ENCODE results near the gene TM4SF4. TPM values are rescaled to one million over a fixed set of nuclear protein-coding genes. Genes with fewer than 3 reads are reported as not detected.
A peak's percentile ranks its signal among the peaks of the same experiment; 100 is the strongest.

TM4SF4 gene
- total and polyA plus RNA-seq, 2 donors (not counting 1 experiment from before 2014, with no cell fraction given), result 1.7 TPM

DNA sequence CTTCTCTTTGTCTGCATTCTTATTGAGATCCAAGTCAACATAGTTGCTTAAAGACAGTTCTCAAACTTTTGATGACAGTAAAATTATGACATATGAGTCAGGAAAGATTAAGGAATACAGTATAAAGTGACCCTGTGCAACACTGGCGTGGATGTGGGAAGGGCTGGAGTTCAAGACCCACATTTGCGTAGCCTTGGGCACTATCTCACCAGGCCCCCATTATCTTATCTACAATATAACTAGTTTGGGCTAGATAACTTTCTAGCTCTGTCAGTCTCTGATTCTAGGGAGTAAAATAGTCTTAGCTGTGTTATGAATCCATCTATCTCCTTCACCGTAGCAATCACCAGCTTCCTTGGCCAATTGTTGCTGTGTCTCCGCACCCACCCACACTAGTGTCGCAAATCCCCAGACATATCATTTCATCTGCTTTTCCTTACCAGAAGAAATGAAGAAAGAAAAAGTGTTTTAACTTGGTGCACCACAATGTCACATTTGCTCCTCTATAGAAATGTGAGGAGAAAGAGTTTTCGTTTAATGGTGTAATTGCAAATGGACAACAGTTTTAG lies 14.9 kb upstream of the TM4SF4 start:
- H4K20me1 ChIP-seq (ENCODE audit: control insufficient read depth, extremely low read depth, insufficient read depth, low read length), result no peaks in the 10 kb centered on the region
- H3K27me3 ChIP-seq (ENCODE audit: control insufficient read depth, insufficient read depth, low read length), result no peaks in the 10 kb centered on the region
- no peak overlapping the region for H3K27ac ChIP-seq (ENCODE audit: insufficient read depth, low read length)
- H3K9ac ChIP-seq (ENCODE audit: insufficient read depth, low read length), result no peak overlapping the region
- H3K79me2 ChIP-seq (ENCODE audit: control insufficient read depth, insufficient read depth, low read length), result no peaks in the 10 kb centered on the region
- no peak for DNase-seq (ENCODE audit: low read depth in 2 of 2)
- no peak for TF ChIP-seq EZH2 (IDR thresholded peaks at IDR 0.05; ENCODE audit: low read length, missing control alignments)
- TF ChIP-seq, protein P1, sequence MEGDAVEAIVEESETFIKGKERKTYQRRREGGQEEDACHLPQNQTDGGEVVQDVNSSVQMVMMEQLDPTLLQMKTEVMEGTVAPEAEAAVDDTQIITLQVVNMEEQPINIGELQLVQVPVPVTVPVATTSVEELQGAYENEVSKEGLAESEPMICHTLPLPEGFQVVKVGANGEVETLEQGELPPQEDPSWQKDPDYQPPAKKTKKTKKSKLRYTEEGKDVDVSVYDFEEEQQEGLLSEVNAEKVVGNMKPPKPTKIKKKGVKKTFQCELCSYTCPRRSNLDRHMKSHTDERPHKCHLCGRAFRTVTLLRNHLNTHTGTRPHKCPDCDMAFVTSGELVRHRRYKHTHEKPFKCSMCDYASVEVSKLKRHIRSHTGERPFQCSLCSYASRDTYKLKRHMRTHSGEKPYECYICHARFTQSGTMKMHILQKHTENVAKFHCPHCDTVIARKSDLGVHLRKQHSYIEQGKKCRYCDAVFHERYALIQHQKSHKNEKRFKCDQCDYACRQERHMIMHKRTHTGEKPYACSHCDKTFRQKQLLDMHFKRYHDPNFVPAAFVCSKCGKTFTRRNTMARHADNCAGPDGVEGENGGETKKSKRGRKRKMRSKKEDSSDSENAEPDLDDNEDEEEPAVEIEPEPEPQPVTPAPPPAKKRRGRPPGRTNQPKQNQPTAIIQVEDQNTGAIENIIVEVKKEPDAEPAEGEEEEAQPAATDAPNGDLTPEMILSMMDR (conservative IDR thresholded peaks at IDR 0.05 in 1 of 2, IDR thresholded peaks at IDR 0.05 in 1 of 2; ENCODE audit: low read depth in 1 of 2, low read length in 2 of 2), result no peak
- no peaks in the 10 kb centered on the region for H3K36me3 ChIP-seq (ENCODE audit: control insufficient read depth, insufficient read depth, low read length)
- no peaks in the 10 kb centered on the region for H3K9me3 ChIP-seq (ENCODE audit: control insufficient read depth, insufficient read depth, low read depth, low read length)
- peaks cover 2% of the 10 kb centered on the region for H3K4me1 ChIP-seq (ENCODE audit: control insufficient read depth, extremely low read depth, insufficient read depth, low read length)
- no peak overlapping the region for H3K4me3 ChIP-seq (replicated peaks in 1 of 4; ENCODE audit: control extremely low read depth in 1 of 4, insufficient read depth in 1 of 4, low read depth in 3 of 4, low read length in 4 of 4)
- H3K4me2 ChIP-seq (ENCODE audit: extremely low read depth, insufficient read depth, low read length), result no peak overlapping the region
- H2AFZ ChIP-seq (ENCODE audit: low read length), result no peak overlapping the region

DNA sequence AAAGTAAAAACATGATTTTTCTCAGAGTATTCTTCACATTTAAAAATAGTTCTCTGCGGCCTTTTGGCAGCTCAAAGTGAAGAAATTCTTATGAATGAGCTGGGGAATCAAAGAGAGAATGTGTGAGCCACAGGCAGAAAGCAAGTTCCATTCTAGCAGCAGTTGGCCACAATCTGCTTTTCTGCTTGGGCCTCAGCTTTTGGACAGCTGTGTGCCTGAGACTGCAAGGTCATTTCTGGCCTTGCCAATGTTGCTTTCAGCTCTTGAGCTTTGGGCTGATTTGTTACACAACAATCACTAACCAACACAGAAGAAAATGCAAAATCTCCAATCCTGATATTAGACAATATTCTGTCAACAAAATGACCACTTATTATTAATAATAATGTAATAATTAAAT lies 14.4 kb upstream of the TM4SF4 start:
- DNase-seq (ENCODE audit: low read depth in 2 of 2), result peak; percentile 44 to 58
- Histone ChIP-seq H3K27ac (ENCODE audit: insufficient read depth, low read length) (no peak overlapping the region), H3K79me2 (ENCODE audit: control insufficient read depth, insufficient read depth, low read length) (no peaks in the 10 kb centered on the region), H2AFZ (ENCODE audit: low read length) (no peak overlapping the region), H3K4me3 (replicated peaks in 1 of 4; ENCODE audit: control extremely low read depth in 1 of 4, insufficient read depth in 1 of 4, low read depth in 3 of 4, low read length in 4 of 4) (no peak overlapping the region), H4K20me1 (ENCODE audit: control insufficient read depth, extremely low read depth, insufficient read depth, low read length) (no peaks in the 10 kb centered on the region), H3K36me3 (ENCODE audit: control insufficient read depth, insufficient read depth, low read length) (no peaks in the 10 kb centered on the region), H3K27me3 (ENCODE audit: control insufficient read depth, insufficient read depth, low read length) (no peaks in the 10 kb centered on the region), H3K4me2 (ENCODE audit: extremely low read depth, insufficient read depth, low read length) (no peak overlapping the region), H3K9ac (ENCODE audit: insufficient read depth, low read length) (no peak overlapping the region), H3K4me1 (ENCODE audit: control insufficient read depth, extremely low read depth, insufficient read depth, low read length) (peaks cover 2% of the 10 kb centered on the region), H3K9me3 (ENCODE audit: control insufficient read depth, insufficient read depth, low read depth, low read length) (no peaks in the 10 kb centered on the region)
- no peak for TF ChIP-seq EZH2 (IDR thresholded peaks at IDR 0.05; ENCODE audit: low read length, missing control alignments)
- TF ChIP-seq, protein P1 (conservative IDR thresholded peaks at IDR 0.05 in 1 of 2, IDR thresholded peaks at IDR 0.05 in 1 of 2; ENCODE audit: low read depth in 1 of 2, low read length in 2 of 2), result no peak

DNA sequence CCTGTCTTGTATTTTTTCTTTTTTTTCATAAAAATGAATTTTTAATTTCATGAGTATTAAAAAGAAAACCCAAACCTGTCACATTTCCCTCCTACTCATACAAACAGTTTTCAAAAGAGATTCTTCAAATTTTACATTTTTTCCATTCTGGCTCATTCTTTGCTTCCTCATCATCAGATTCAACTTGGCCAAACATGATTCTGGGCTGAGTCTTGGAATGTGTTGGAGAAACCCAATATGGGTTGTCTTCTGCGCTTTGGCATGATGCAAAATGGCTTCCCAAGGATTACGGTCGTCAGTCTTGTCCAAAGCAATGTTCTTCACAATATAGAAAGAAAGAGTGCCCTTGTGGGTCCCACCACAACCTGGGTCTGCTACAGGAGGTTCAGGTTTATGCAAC lies 12.4 kb upstream of the TM4SF4 start:
- H3K36me3 ChIP-seq (ENCODE audit: control insufficient read depth, insufficient read depth, low read length), result no peaks in the 10 kb centered on the region
- H3K9ac ChIP-seq (ENCODE audit: insufficient read depth, low read length), result no peak overlapping the region
- no peak overlapping the region for H2AFZ ChIP-seq (ENCODE audit: low read length)
- H3K9me3 ChIP-seq (ENCODE audit: control insufficient read depth, insufficient read depth, low read depth, low read length), result no peaks in the 10 kb centered on the region
- peaks cover 14% of the 10 kb centered on the region for H3K4me1 ChIP-seq (ENCODE audit: control insufficient read depth, extremely low read depth, insufficient read depth, low read length)
- no peak for DNase-seq (ENCODE audit: low read depth in 2 of 2)
- TF ChIP-seq, protein P1 (conservative IDR thresholded peaks at IDR 0.05 in 1 of 2, IDR thresholded peaks at IDR 0.05 in 1 of 2; ENCODE audit: low read depth in 1 of 2, low read length in 2 of 2), result no peak
- no peak for TF ChIP-seq EZH2 (IDR thresholded peaks at IDR 0.05; ENCODE audit: low read length, missing control alignments)
- no peaks in the 10 kb centered on the region for H3K27me3 ChIP-seq (ENCODE audit: control insufficient read depth, insufficient read depth, low read length)
- no peaks in the 10 kb centered on the region for H4K20me1 ChIP-seq (ENCODE audit: control insufficient read depth, extremely low read depth, insufficient read depth, low read length)
- no peak overlapping the region for H3K4me2 ChIP-seq (ENCODE audit: extremely low read depth, insufficient read depth, low read length)
- no peaks in the 10 kb centered on the region for H3K79me2 ChIP-seq (ENCODE audit: control insufficient read depth, insufficient read depth, low read length)
- H3K4me3 ChIP-seq (replicated peaks in 1 of 4; ENCODE audit: control extremely low read depth in 1 of 4, insufficient read depth in 1 of 4, low read depth in 3 of 4, low read length in 4 of 4), result no peak overlapping the region
- H3K27ac ChIP-seq (ENCODE audit: insufficient read depth, low read length), result no peak overlapping the region
